ENCODE measurements around the gene ASPHD1.
"Not testable (repeated sequence)": the region's sequence is repeated elsewhere in the genome, so short reads cannot be mapped to it uniquely, and the experiment has no call there.

Gene ASPHD1

GRCh38 chr16:29868396-29869009 is 31.8 kb upstream of the ASPHD1 start:
- H3K36me3 ChIP-seq (ENCODE audit: control insufficient read depth in 4 of 4, insufficient read depth in 4 of 4, low read length in 3 of 4) = no peaks in the 10 kb centered on the region
- 94% methylated on average over 7 of the region's 8 CpGs for WGBS (ENCODE audit: insufficient coverage)
- H3K4me1 ChIP-seq (ENCODE audit: control extremely low read depth in 1 of 4, control insufficient read depth in 4 of 4, insufficient read depth in 4 of 4, low read length in 3 of 4) = peaks cover 0 to 8% (median 2%) of the 10 kb centered on the region in 4 experiments
- H3K4me3 ChIP-seq (ENCODE audit: control insufficient read depth in 1 of 7, extremely low read depth in 1 of 7, insufficient read depth in 4 of 7, low read depth in 2 of 7, low read length in 6 of 7) = no peak overlapping the region
- no peak overlapping the region for H3K27ac ChIP-seq (ENCODE audit: insufficient read depth in 1 of 2, low read depth in 1 of 2, low read length in 2 of 2, poor library complexity in 1 of 2, severe bottlenecking in 2 of 2)
- no peaks in the 10 kb centered on the region for H3K9me3 ChIP-seq (ENCODE audit: control extremely low read depth in 1 of 5, control insufficient read depth in 4 of 5, insufficient read depth in 2 of 5, low read depth in 1 of 5, low read length in 4 of 5)
- ChIA-PET POLR2A (no interaction called here), CTCF (no interaction called here)
- DNase-seq = no peak
- peaks cover 0 to 7% (median 0%) of the 10 kb centered on the region in 5 experiments for H3K27me3 ChIP-seq (replicated peaks in 2 of 5; ENCODE audit: control insufficient read depth in 4 of 5, insufficient read depth in 5 of 5, low read length in 4 of 5)

GRCh38 chr16:29869067-29869466 is 31.2 kb upstream of the ASPHD1 start:
- WGBS (ENCODE audit: insufficient coverage) = 96% methylated on average over 4 of the region's 8 CpGs
- H3K4me3 ChIP-seq (ENCODE audit: control insufficient read depth in 1 of 7, extremely low read depth in 1 of 7, insufficient read depth in 4 of 7, low read depth in 2 of 7, low read length in 6 of 7); DNase-seq; H3K4me1 ChIP-seq (ENCODE audit: control extremely low read depth in 1 of 4, control insufficient read depth in 4 of 4, insufficient read depth in 4 of 4, low read length in 3 of 4); POLR2A ChIA-PET; H3K27ac ChIP-seq (ENCODE audit: insufficient read depth in 1 of 2, low read depth in 1 of 2, low read length in 2 of 2, poor library complexity in 1 of 2, severe bottlenecking in 2 of 2); CTCF ChIA-PET; H3K36me3 ChIP-seq (ENCODE audit: control insufficient read depth in 4 of 4, insufficient read depth in 4 of 4, low read length in 3 of 4); H3K27me3 ChIP-seq (replicated peaks in 2 of 5; ENCODE audit: control insufficient read depth in 4 of 5, insufficient read depth in 5 of 5, low read length in 4 of 5); H3K9me3 ChIP-seq (ENCODE audit: control extremely low read depth in 1 of 5, control insufficient read depth in 4 of 5, insufficient read depth in 2 of 5, low read depth in 1 of 5, low read length in 4 of 5): not testable (repeated sequence)

GRCh38 chr16:29871822-29872546 is 28.3 kb upstream of the ASPHD1 start:
- Histone ChIP-seq H3K36me3 (ENCODE audit: control insufficient read depth in 4 of 4, insufficient read depth in 4 of 4, low read length in 3 of 4) (no peaks in the 10 kb centered on the region), H3K9me3 (ENCODE audit: control extremely low read depth in 1 of 5, control insufficient read depth in 4 of 5, insufficient read depth in 2 of 5, low read depth in 1 of 5, low read length in 4 of 5) (no peaks in the 10 kb centered on the region), H3K27ac (ENCODE audit: insufficient read depth in 1 of 2, low read depth in 1 of 2, low read length in 2 of 2, poor library complexity in 1 of 2, severe bottlenecking in 2 of 2) (no peak overlapping the region), H3K27me3 (replicated peaks in 2 of 5; ENCODE audit: control insufficient read depth in 4 of 5, insufficient read depth in 5 of 5, low read length in 4 of 5) (peaks cover 0 to 23% (median 17%) of the 10 kb centered on the region in 5 experiments), H3K4me3 (ENCODE audit: control insufficient read depth in 1 of 7, extremely low read depth in 1 of 7, insufficient read depth in 4 of 7, low read depth in 2 of 7, low read length in 6 of 7) (no peak overlapping the region), H3K4me1 (ENCODE audit: control extremely low read depth in 1 of 4, control insufficient read depth in 4 of 4, insufficient read depth in 4 of 4, low read length in 3 of 4) (peaks cover 0 to 8% (median 5%) of the 10 kb centered on the region in 4 experiments)
- CTCF ChIA-PET = interaction anchor here (1.1 kb wide), 1 partner anchor 23 kb away, joined by 3 read pairs; no protein-coding TSS in a partner anchor
- 97% methylated on average over 13 of the region's 16 CpGs for WGBS (ENCODE audit: insufficient coverage)
- no peak for DNase-seq
- POLR2A ChIA-PET = interaction anchor here (0.5 to 0.6 kb wide), 2 partner anchors 40 to 180 kb away, joined by 3 to 4 read pairs; no protein-coding TSS in a partner anchor

- WGBS (ENCODE audit: insufficient coverage) = 93% methylated on average over 26 of the region's 26 CpGs
- H3K4me3 ChIP-seq (ENCODE audit: control insufficient read depth in 1 of 7, extremely low read depth in 1 of 7, insufficient read depth in 4 of 7, low read depth in 2 of 7, low read length in 6 of 7) = no peak overlapping the region
These were observed 27.0 kb upstream of the ASPHD1 start for GRCh38 chr16:29873319-29873718.

GRCh38 chr16:29875206-29875605 is 25.1 kb upstream of the ASPHD1 start:
- CTCF ChIA-PET = interaction anchor here (0.8 kb wide), 1 partner anchor 13 kb away, joined by 4 read pairs; no protein-coding TSS in a partner anchor
- Histone ChIP-seq H3K27me3 (replicated peaks in 2 of 5; ENCODE audit: control insufficient read depth in 4 of 5, insufficient read depth in 5 of 5, low read length in 4 of 5) (peaks cover 0 to 37% (median 15%) of the 10 kb centered on the region in 5 experiments), H3K4me3 (ENCODE audit: control insufficient read depth in 1 of 7, extremely low read depth in 1 of 7, insufficient read depth in 4 of 7, low read depth in 2 of 7, low read length in 6 of 7) (no peak overlapping the region), H3K4me1 (ENCODE audit: control extremely low read depth in 1 of 4, control insufficient read depth in 4 of 4, insufficient read depth in 4 of 4, low read length in 3 of 4) (peaks cover 0 to 12% (median 7%) of the 10 kb centered on the region in 4 experiments), H3K36me3 (ENCODE audit: control insufficient read depth in 4 of 4, insufficient read depth in 4 of 4, low read length in 3 of 4) (no peaks in the 10 kb centered on the region), H3K9me3 (ENCODE audit: control extremely low read depth in 1 of 5, control insufficient read depth in 4 of 5, insufficient read depth in 2 of 5, low read depth in 1 of 5, low read length in 4 of 5) (peaks cover 0 to 6% (median 0%) of the 10 kb centered on the region in 5 experiments), H3K27ac (ENCODE audit: insufficient read depth in 1 of 2, low read depth in 1 of 2, low read length in 2 of 2, poor library complexity in 1 of 2, severe bottlenecking in 2 of 2) (no peak overlapping the region)
- POLR2A ChIA-PET = no interaction called here
- DNase-seq = no peak
- WGBS (ENCODE audit: insufficient coverage) = 98% methylated on average over 6 of the region's 6 CpGs

More at GRCh38 chr16:29873319-29873718, 27.0 kb upstream of the ASPHD1 start:
- Histone ChIP-seq H3K36me3 (ENCODE audit: control insufficient read depth in 4 of 4, insufficient read depth in 4 of 4, low read length in 3 of 4) (no peaks in the 10 kb centered on the region), H3K27ac (ENCODE audit: insufficient read depth in 1 of 2, low read depth in 1 of 2, low read length in 2 of 2, poor library complexity in 1 of 2, severe bottlenecking in 2 of 2) (no peak overlapping the region), H3K4me1 (ENCODE audit: control extremely low read depth in 1 of 4, control insufficient read depth in 4 of 4, insufficient read depth in 4 of 4, low read length in 3 of 4) (peaks cover 0 to 12% (median 7%) of the 10 kb centered on the region in 4 experiments), H3K27me3 (replicated peaks in 2 of 5; ENCODE audit: control insufficient read depth in 4 of 5, insufficient read depth in 5 of 5, low read length in 4 of 5) (peaks cover 0 to 37% (median 17%) of the 10 kb centered on the region in 5 experiments), H3K9me3 (ENCODE audit: control extremely low read depth in 1 of 5, control insufficient read depth in 4 of 5, insufficient read depth in 2 of 5, low read depth in 1 of 5, low read length in 4 of 5) (peaks cover 0 to 6% (median 0%) of the 10 kb centered on the region in 5 experiments)
- CTCF ChIA-PET = interaction anchor here (0.6 to 1.0 kb wide), 2 partner anchors 14 to 59 kb away, joined by 3 read pairs; no protein-coding TSS in a partner anchor
- POLR2A ChIA-PET = no interaction called here
- DNase-seq = no peak

GRCh38 chr16:29876217-29876593 is 24.1 kb upstream of the ASPHD1 start:
- peaks cover 0 to 12% (median 7%) of the 10 kb centered on the region in 4 experiments for H3K4me1 ChIP-seq (ENCODE audit: control extremely low read depth in 1 of 4, control insufficient read depth in 4 of 4, insufficient read depth in 4 of 4, low read length in 3 of 4)
- no peak for DNase-seq
- 24% methylated on average over 17 of the region's 18 CpGs for WGBS (ENCODE audit: insufficient coverage)
- peaks cover 0 to 6% (median 0%) of the 10 kb centered on the region in 5 experiments for H3K9me3 ChIP-seq (ENCODE audit: control extremely low read depth in 1 of 5, control insufficient read depth in 4 of 5, insufficient read depth in 2 of 5, low read depth in 1 of 5, low read length in 4 of 5)
- H3K36me3 ChIP-seq (ENCODE audit: control insufficient read depth in 4 of 4, insufficient read depth in 4 of 4, low read length in 3 of 4) = no peaks in the 10 kb centered on the region
- H3K27ac ChIP-seq (ENCODE audit: insufficient read depth in 1 of 2, low read depth in 1 of 2, low read length in 2 of 2, poor library complexity in 1 of 2, severe bottlenecking in 2 of 2) = no peak overlapping the region
- CTCF ChIA-PET = no interaction called here
- H3K27me3 ChIP-seq (replicated peaks in 2 of 5; ENCODE audit: control insufficient read depth in 4 of 5, insufficient read depth in 5 of 5, low read length in 4 of 5) = peaks cover 0 to 37% (median 15%) of the 10 kb centered on the region in 5 experiments
- POLR2A ChIA-PET = no interaction called here
- peak overlapping the region in 2 of 7 experiments; percentile 46 to 59 for H3K4me3 ChIP-seq (ENCODE audit: control insufficient read depth in 1 of 7, extremely low read depth in 1 of 7, insufficient read depth in 4 of 7, low read depth in 2 of 7, low read length in 6 of 7)
